ENCODE data around the gene PTBP2. TPM values are rescaled to one million over a fixed set of nuclear protein-coding genes. Genes with fewer than 3 reads are reported as not detected.

PTBP2 gene
- total and polyA plus RNA-seq, 2 donors (not counting 1 experiment from before 2014, with no cell fraction given): 18.7 to 33.6 TPM

DNA sequence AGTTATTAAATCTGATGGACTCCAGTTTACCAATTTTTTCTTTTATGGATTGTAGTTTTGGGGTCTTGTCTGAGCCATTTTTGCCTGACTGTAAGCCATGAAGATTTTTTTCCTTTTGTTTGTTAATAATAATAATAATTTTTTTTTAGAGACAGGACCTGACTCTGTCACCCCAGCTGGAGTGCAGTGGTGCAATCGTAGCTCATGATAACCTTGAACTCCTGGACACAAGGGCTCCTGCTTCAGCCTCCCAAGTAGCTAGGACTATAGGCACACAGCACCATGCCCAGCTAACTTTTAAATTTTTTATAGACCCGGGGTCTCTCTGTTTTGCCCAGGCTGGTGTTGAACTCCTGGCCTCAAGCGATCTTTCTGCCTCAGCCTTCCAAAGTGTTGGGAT is 6.3 kb downstream of the PTBP2 start:
- ATAC-seq (ENCODE audit: low read depth) (no peak), DNase-seq (no peak)
- Mint-ChIP-seq H3K27me3 (no peaks in the 10 kb centered on the region), H3K4me1 (peaks cover 41% of the 10 kb centered on the region), H3K4me3 (no peak overlapping the region), H3K27ac (no peak overlapping the region), H3K9me3 (ENCODE audit: insufficient read depth) (no peaks in the 10 kb centered on the region)
- POLR2A ChIA-PET: no interaction called here
- intact Hi-C loops (cut with micrococcal nuclease): loop anchor here (10.0 kb wide), 1 partner anchor 47 kb away; no protein-coding TSS in a partner anchor
- H3K27ac ChIP-seq (ENCODE audit: low read length in 2 of 2): no peak overlapping the region
- no peak overlapping the region for H3K4me2 ChIP-seq (replicated peaks; ENCODE audit: low read depth, low read length, poor library complexity, severe bottlenecking)
- peaks cover 3 to 9% of the 10 kb centered on the region in 2 experiments for H3K36me3 ChIP-seq (replicated peaks in 1 of 2; ENCODE audit: control extremely low read depth in 1 of 2, control insufficient read depth in 1 of 2, extremely low read depth in 1 of 2, insufficient read depth in 2 of 2, low read length in 1 of 2)
- H3K4me3 ChIP-seq (ENCODE audit: control extremely low read depth in 1 of 5, extremely low read depth in 1 of 5, insufficient read depth in 1 of 5, low read depth in 2 of 5, low read length in 4 of 5): no peak overlapping the region
- 97% methylated on average over 3 of the region's 3 CpGs for WGBS (ENCODE audit: insufficient coverage)
- H3K9ac ChIP-seq (ENCODE audit: low read length): no peak overlapping the region
- no peaks in the 10 kb centered on the region for H3K27me3 ChIP-seq (replicated peaks in 1 of 4; ENCODE audit: control extremely low read depth in 1 of 4, control insufficient read depth in 3 of 4, insufficient read depth in 4 of 4, low read length in 3 of 4)
- peaks cover 4 to 19% of the 10 kb centered on the region in 2 donors for H3K4me1 ChIP-seq (ENCODE audit: control insufficient read depth in 2 of 2, insufficient read depth in 2 of 2, low read length in 2 of 2)
- peaks cover 48% of the 10 kb centered on the region for H4K20me1 ChIP-seq (ENCODE audit: control insufficient read depth, insufficient read depth, low read length, poor library complexity, severe bottlenecking)
- peaks cover 98% of the 10 kb centered on the region for H3K79me2 ChIP-seq (ENCODE audit: control insufficient read depth, insufficient read depth, low read length)
- CTCF ChIA-PET: no interaction called here
- no peak for TF ChIP-seq EZH2 (IDR thresholded peaks at IDR 0.05; ENCODE audit: borderline replicate concordance, insufficient read depth, low read depth, low read length, poor library complexity, severe bottlenecking)
- no peak overlapping the region for H2AFZ ChIP-seq (ENCODE audit: insufficient read depth, low read depth, low read length, poor library complexity, severe bottlenecking)
- H3K9me3 ChIP-seq (ENCODE audit: control extremely low read depth in 1 of 3, control insufficient read depth in 2 of 3, insufficient read depth in 1 of 3, low read length in 2 of 3): no peaks in the 10 kb centered on the region

DNA sequence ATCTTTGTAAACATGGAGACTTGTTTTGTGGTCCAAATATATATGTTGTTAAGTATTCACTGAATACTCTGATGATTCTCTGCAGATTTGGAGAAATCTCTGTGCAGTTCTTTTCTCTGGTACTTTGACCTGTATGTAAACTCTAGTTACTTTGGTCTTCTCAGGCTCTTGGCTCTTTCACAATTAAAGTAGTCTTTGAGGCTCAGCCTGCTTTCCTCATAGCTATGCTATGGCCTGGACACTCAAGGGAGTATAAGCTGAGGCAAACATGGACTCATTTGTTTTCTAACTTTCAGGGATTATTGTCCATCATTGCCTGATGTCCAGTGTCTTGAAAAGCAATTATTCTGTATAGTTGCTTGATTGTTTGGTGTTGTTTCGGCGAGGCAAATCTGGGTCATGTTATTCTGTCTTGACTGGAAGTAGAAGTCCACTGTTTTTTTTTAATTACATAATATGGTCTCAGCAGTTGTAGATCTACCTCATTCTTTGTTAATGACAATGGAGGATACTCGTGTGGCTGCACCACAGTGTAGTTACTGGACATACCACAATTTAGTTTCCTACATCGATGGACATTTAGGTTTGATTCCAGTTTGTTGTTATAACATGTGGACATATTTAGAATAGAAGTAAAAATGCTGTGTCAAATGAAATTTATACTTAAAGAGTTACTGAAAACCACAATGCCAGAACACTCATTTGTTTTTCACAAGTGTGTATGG is 9.2 kb downstream of the PTBP2 start:
- no peak overlapping the region for H2AFZ ChIP-seq (ENCODE audit: insufficient read depth, low read depth, low read length, poor library complexity, severe bottlenecking)
- ChIA-PET CTCF (no interaction called here), POLR2A (no interaction called here)
- Mint-ChIP-seq H3K4me1 (peaks cover 32% of the 10 kb centered on the region), H3K27me3 (no peaks in the 10 kb centered on the region), H3K9me3 (ENCODE audit: insufficient read depth) (peaks cover 1% of the 10 kb centered on the region), H3K27ac (no peak overlapping the region), H3K4me3 (no peak overlapping the region)
- H3K4me3 ChIP-seq (ENCODE audit: control extremely low read depth in 1 of 5, extremely low read depth in 1 of 5, insufficient read depth in 1 of 5, low read depth in 2 of 5, low read length in 4 of 5): no peak overlapping the region
- H3K36me3 ChIP-seq (replicated peaks in 1 of 2; ENCODE audit: control extremely low read depth in 1 of 2, control insufficient read depth in 1 of 2, extremely low read depth in 1 of 2, insufficient read depth in 2 of 2, low read length in 1 of 2): peaks cover 8 to 17% of the 10 kb centered on the region in 2 experiments
- DNase-seq (no peak), ATAC-seq (ENCODE audit: low read depth) (no peak)
- intact Hi-C loops (cut with micrococcal nuclease): no loop called here
- TF ChIP-seq, protein P1, sequence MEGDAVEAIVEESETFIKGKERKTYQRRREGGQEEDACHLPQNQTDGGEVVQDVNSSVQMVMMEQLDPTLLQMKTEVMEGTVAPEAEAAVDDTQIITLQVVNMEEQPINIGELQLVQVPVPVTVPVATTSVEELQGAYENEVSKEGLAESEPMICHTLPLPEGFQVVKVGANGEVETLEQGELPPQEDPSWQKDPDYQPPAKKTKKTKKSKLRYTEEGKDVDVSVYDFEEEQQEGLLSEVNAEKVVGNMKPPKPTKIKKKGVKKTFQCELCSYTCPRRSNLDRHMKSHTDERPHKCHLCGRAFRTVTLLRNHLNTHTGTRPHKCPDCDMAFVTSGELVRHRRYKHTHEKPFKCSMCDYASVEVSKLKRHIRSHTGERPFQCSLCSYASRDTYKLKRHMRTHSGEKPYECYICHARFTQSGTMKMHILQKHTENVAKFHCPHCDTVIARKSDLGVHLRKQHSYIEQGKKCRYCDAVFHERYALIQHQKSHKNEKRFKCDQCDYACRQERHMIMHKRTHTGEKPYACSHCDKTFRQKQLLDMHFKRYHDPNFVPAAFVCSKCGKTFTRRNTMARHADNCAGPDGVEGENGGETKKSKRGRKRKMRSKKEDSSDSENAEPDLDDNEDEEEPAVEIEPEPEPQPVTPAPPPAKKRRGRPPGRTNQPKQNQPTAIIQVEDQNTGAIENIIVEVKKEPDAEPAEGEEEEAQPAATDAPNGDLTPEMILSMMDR (IDR thresholded peaks at IDR 0.05): no peak
- TF ChIP-seq EZH2 (IDR thresholded peaks at IDR 0.05; ENCODE audit: borderline replicate concordance, insufficient read depth, low read depth, low read length, poor library complexity, severe bottlenecking): no peak
- WGBS (ENCODE audit: insufficient coverage): no CpG with 5 or more reads among the region's 4 CpGs
- H3K27ac ChIP-seq (ENCODE audit: low read length in 2 of 2): no peak overlapping the region
- H3K9me3 ChIP-seq (ENCODE audit: control extremely low read depth in 1 of 3, control insufficient read depth in 2 of 3, insufficient read depth in 1 of 3, low read length in 2 of 3): peaks cover 0 to 1% (median 0%) of the 10 kb centered on the region in 3 donors
- H4K20me1 ChIP-seq (ENCODE audit: control insufficient read depth, insufficient read depth, low read length, poor library complexity, severe bottlenecking): peaks cover 72% of the 10 kb centered on the region
- no peaks in the 10 kb centered on the region for H3K27me3 ChIP-seq (replicated peaks in 1 of 4; ENCODE audit: control extremely low read depth in 1 of 4, control insufficient read depth in 3 of 4, insufficient read depth in 4 of 4, low read length in 3 of 4)
- H3K4me2 ChIP-seq (replicated peaks; ENCODE audit: low read depth, low read length, poor library complexity, severe bottlenecking): no peak overlapping the region
- peaks cover 99% of the 10 kb centered on the region for H3K79me2 ChIP-seq (ENCODE audit: control insufficient read depth, insufficient read depth, low read length)
- no peak overlapping the region for H3K9ac ChIP-seq (ENCODE audit: low read length)
- peaks cover 0 to 9% of the 10 kb centered on the region in 2 donors for H3K4me1 ChIP-seq (ENCODE audit: control insufficient read depth in 2 of 2, insufficient read depth in 2 of 2, low read length in 2 of 2)

Data from B cell (primary cell).